Endothelial cell of umbilical vein (primary cell): ENCODE data around the gene C15orf62.

Experiments
- EZH2 ChIP-seq: IDR thresholded peaks from 2 replicates; pipeline ENCODE4 v1.6.1; 2012; ENCODE audit warnings: borderline replicate concordance, low read depth, mild to moderate bottlenecking, moderate library complexity, low read length, inconsistent platforms; ENCODE audit not compliant: severe bottlenecking
- FOS ChIP-seq: IDR thresholded peaks from 2 replicates; pipeline ENCODE4 v1.6.1; 2011; ENCODE audit warnings: mild to moderate bottlenecking, low read length, moderate library complexity, borderline replicate concordance; ENCODE audit not compliant: insufficient read depth
- MYC ChIP-seq: IDR thresholded peaks from one replicate; pipeline ENCODE4 v1.6.1; 2011; ENCODE audit warnings: mild to moderate bottlenecking, low read depth, low read length
- POLR2A ChIP-seq: IDR thresholded peaks from 2 replicates; pipeline ENCODE4 v1.6.1; 2012; ENCODE audit warnings: low read depth, mild to moderate bottlenecking, control low read depth, low read length
- POLR2AphosphoS5 ChIP-seq: IDR thresholded peaks from 2 replicates; pipeline ENCODE4 v1.6.1; 2012; ENCODE audit warnings: low read depth, mild to moderate bottlenecking, control low read depth, low read length, moderate library complexity; ENCODE audit not compliant: insufficient read depth
- TF ChIP-seq, protein P1 (sequence below), 2 donors: IDR thresholded peaks; 1 replicate in 1 of 2; 2 replicates in 1 of 2; pipeline ENCODE4 v1.5.1; 2011; ENCODE audit warnings: low read length in 2 of 2, mild to moderate bottlenecking in 2 of 2, moderate library complexity in 2 of 2, control low read depth in 1 of 2, inconsistent platforms in 1 of 2, low read depth in 1 of 2; ENCODE audit not compliant: insufficient read depth in 1 of 2; ENCODE audit errors: extremely low read depth in 1 of 2
- TF ChIP-seq, protein P2 (sequence below): IDR thresholded peaks from 2 replicates; pipeline ENCODE4 v1.6.1; 2011; ENCODE audit not compliant: insufficient read depth, insufficient read length

DNA sequence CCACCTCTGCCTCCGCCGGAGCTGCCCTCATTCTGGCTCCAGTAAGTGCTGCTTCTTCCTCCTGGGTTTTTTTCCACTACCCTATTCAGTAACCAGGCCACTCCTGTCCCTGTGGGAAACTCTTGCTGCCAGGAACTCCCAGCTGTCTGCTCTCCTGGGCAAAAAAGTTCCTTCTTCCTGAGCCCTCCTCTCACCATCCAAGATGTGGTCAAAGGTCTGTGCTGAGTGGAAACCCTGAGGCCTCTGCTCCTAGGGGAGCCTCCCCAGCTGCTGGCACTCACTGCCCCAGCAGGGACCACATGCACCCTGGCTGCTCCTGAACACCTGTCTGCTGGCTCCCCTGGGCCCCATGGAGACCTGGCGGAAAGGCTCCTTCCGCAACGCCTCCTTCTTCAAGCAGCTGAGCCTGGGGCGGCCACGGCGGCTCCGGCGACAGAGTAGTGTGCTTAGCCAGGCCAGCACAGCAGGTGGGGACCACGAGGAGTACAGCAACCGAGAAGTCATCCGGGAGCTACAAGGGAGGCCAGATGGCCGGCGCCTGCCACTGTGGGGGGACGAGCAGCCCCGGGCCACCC is 454 bp downstream of the C15orf62 start:
- TF ChIP-seq POLR2AphosphoS5, result no peak
- TF ChIP-seq, protein P1, sequence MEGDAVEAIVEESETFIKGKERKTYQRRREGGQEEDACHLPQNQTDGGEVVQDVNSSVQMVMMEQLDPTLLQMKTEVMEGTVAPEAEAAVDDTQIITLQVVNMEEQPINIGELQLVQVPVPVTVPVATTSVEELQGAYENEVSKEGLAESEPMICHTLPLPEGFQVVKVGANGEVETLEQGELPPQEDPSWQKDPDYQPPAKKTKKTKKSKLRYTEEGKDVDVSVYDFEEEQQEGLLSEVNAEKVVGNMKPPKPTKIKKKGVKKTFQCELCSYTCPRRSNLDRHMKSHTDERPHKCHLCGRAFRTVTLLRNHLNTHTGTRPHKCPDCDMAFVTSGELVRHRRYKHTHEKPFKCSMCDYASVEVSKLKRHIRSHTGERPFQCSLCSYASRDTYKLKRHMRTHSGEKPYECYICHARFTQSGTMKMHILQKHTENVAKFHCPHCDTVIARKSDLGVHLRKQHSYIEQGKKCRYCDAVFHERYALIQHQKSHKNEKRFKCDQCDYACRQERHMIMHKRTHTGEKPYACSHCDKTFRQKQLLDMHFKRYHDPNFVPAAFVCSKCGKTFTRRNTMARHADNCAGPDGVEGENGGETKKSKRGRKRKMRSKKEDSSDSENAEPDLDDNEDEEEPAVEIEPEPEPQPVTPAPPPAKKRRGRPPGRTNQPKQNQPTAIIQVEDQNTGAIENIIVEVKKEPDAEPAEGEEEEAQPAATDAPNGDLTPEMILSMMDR (IDR thresholded peaks at IDR 0.05; ENCODE audit: extremely low read depth in 1 of 2, insufficient read depth in 1 of 2, low read depth in 1 of 2, low read length in 2 of 2), result no peak
- TF ChIP-seq POLR2A, result no peak
- TF ChIP-seq, protein P2, sequence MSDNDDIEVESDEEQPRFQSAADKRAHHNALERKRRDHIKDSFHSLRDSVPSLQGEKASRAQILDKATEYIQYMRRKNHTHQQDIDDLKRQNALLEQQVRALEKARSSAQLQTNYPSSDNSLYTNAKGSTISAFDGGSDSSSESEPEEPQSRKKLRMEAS, result no peak
- no peak for TF ChIP-seq MYC
- no peak for TF ChIP-seq EZH2
- TF ChIP-seq FOS, result no peak
